ENCODE results near the gene CSNK1G1.
"Not testable (repeated sequence)": the region's sequence is repeated elsewhere in the genome, so short reads cannot be mapped to it uniquely, and the experiment has no call there.

Gene CSNK1G1

DNA sequence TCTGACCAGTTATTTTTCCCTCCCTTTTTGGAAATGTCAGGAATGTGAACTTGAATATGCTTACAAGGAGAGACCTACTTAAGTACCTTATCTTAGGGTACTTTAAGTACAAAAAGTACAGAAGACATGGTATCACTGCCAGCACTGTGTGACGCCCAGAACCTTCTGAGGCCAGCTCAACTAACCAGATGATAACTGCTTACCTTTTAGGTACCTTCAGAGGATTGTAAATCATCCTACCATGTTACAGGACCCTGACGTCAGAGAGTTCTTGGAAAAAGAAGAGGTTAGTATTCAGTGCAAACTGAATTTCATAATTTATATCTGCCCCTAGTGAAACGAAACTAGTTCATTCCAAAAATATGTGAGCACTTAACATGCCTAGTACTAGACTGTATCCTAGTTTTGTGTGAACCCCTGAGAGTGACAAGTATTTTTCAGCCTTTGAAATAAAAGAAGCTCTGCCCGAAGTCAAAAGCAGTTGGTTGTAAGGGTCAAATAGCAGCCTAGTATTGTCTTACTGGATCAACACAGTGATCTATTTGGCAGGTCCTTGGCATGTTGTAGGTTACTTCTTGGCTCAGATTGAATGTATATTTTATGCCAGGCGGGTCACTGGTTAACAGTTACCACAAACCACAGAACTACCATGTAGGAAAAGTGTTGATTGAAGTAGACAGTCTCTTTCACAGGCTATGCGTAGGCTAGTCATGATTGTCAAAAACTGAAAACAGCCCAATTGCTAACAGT is 228.3 kb downstream of the CSNK1G1 start:
- DNase-seq, result no peak

DNA sequence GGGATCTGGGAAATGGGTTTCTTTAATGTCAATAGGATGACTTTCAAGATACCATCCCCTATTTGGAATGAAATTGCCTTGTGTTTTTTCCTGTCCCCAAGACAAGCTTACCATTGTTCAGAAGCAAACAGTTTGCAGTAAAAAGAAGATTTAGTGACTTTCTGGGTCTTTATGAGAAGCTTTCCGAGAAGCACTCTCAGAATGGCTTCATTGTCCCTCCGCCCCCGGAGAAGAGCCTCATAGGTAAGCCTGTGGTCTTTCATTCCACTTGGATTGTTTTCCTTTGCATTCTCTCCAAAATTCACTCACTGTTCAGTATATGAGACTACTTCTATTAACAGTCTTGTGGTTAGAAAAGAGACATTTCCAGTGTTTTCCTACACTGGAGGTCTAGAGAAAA is 230.0 kb downstream of the CSNK1G1 start:
- no peak for DNase-seq

GRCh38 chr15:64122936-64123351 is 233.0 kb downstream of the CSNK1G1 start:
- no peak for DNase-seq

GRCh38 chr15:64122444-64122843 is 233.5 kb downstream of the CSNK1G1 start:
- no peak for DNase-seq

DNA sequence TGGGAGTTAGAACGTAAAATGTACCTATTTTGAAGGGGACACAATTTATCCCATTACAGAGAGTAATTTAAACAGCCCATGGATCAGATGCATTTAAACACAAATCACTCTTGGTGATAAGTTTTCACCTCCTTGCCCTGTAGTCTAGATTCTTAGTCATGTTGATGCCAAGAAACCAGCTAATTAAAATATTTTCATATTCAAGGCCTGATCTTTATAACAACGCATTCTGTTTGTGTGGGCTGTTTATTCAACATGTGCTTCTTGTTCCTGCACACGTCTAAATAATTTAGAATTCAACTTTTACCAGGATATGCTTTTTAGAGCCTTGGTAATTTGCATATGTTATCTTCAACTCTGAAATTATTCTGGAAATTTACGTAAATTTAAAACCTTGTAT is 234.4 kb downstream of the CSNK1G1 start:
- no peak for DNase-seq

DNA sequence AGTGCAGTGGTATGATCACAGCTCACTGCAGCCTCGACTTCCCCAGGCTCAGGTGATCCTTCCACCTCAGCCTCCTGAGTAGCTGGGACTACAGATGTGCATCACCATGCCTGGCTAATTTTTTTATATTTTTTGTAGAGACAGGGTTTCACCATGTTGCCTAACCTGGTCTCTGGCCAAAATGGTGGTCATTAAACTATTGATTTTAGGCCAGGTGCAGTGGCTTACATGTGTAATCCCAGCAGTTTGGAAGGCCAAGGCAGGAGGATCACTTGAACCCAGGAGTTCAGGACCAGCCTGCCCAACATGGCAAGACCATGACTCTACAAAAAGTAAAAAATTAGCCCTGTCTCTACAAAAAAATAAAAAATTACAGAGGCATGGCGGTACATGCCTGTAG is 235.7 kb downstream of the CSNK1G1 start:
- DNase-seq, result not testable (repeated sequence)

DNA sequence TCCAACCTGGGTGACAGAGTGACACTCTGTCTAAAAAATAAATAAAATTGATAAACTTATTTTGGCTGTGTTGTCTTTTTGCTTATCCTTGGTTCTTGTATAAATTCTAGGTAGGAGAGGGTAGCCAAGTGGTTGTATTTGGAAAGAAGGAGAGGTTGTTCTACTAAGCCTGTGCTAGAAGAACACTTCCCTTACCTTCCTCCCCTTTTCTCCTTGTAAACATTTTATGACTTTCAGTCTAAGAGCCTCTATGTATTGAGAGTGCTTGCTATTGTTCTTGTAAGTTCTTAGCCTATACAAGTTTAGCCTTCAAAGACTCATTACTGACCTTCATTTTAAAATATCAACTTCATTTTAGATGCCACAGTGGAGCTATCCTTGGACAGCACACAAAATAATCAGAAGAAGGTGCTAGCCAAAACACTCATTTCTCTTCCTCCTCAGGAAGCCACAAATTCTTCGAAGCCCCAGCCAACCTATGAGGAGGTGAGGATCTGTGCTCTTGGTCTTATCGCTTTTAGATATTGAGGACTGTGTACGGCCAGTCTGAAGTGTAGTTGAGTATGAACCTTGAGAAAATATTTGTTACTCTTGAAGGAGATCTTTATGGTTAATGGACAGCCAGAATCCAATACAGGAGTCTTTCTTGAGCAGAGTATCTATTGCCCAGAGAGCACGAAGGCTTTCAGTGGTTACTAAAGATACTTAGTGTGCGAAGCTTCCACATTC is 238.1 kb downstream of the CSNK1G1 start:
- DNase-seq, result no peak

Measured in activated CD4-positive, CD25-positive, alpha-beta regulatory T cell (primary cell).